ENCODE data around the gene TM7SF2. TPM values are rescaled to one million over a fixed set of nuclear protein-coding genes. Genes with fewer than 3 reads are reported as not detected.
"Not testable (repeated sequence)": the region's sequence is repeated elsewhere in the genome, so short reads cannot be mapped to it uniquely, and the experiment has no call there.

TM7SF2 gene
- total RNA-seq, 2 donors from 2014 or later, result 97.9 to 108 TPM

GRCh38 chr11:65148657-65149056 lies 37.0 kb downstream of the TM7SF2 start:
- H3K9ac ChIP-seq (ENCODE audit: extremely low read depth, low read length, poor library complexity, severe bottlenecking), result no peak overlapping the region
- no peaks in the 10 kb centered on the region for H3K27me3 ChIP-seq (ENCODE audit: control insufficient read depth, insufficient read depth, low read length, poor library complexity, severe bottlenecking)
- DNase-seq, result peak; percentile 33
- Mint-ChIP-seq H3K27me3 (ENCODE audit: insufficient read depth) (peaks cover 36% of the 10 kb centered on the region), H3K27ac (no peak overlapping the region), H3K9me3 (peaks cover 12% of the 10 kb centered on the region), H3K4me1 (no peaks in the 10 kb centered on the region), H3K36me3 (ENCODE audit: low read depth) (no peaks in the 10 kb centered on the region), H3K4me3 (no peak overlapping the region)
- H3K4me3 ChIP-seq (ENCODE audit: low read length), result no peak overlapping the region
- no peaks in the 10 kb centered on the region for H3K36me3 ChIP-seq (ENCODE audit: control insufficient read depth, insufficient read depth, low read length)
- TF ChIP-seq CTCF (conservative IDR thresholded peaks at IDR 0.05), result no peak
- H3K4me1 ChIP-seq (ENCODE audit: control insufficient read depth, insufficient read depth, low read length), result no peaks in the 10 kb centered on the region
- no peak overlapping the region for H3K27ac ChIP-seq (ENCODE audit: low read depth, low read length)
- peaks cover 15% of the 10 kb centered on the region for H3K9me3 ChIP-seq (ENCODE audit: control insufficient read depth, low read length)
- WGBS, 2 experiments (ENCODE audit: insufficient coverage in 1 of 2, insufficient read length in 1 of 2), result 62 to 85% methylated on average over 2 to 5 of the region's 5 CpGs

GRCh38 chr11:65150131-65150508 lies 38.4 kb downstream of the TM7SF2 start:
- Mint-ChIP-seq H3K9me3 (peaks cover 12% of the 10 kb centered on the region), H3K27me3 (ENCODE audit: insufficient read depth) (peaks cover 31% of the 10 kb centered on the region)
- not testable (repeated sequence) for H3K27ac ChIP-seq (ENCODE audit: low read depth, low read length); H3K36me3 Mint-ChIP-seq (ENCODE audit: low read depth); H3K4me3 Mint-ChIP-seq; H3K9ac ChIP-seq (ENCODE audit: extremely low read depth, low read length, poor library complexity, severe bottlenecking); H3K27ac Mint-ChIP-seq; H3K4me1 ChIP-seq (ENCODE audit: control insufficient read depth, insufficient read depth, low read length); H3K4me1 Mint-ChIP-seq; H3K36me3 ChIP-seq (ENCODE audit: control insufficient read depth, insufficient read depth, low read length); H3K27me3 ChIP-seq (ENCODE audit: control insufficient read depth, insufficient read depth, low read length, poor library complexity, severe bottlenecking); H3K4me3 ChIP-seq (ENCODE audit: low read length)
- peak; percentile 14 for DNase-seq
- H3K9me3 ChIP-seq (ENCODE audit: control insufficient read depth, low read length), result peaks cover 15% of the 10 kb centered on the region
- WGBS, 2 experiments (ENCODE audit: insufficient coverage in 1 of 2, insufficient read length in 1 of 2), result 90 to 93% methylated on average over 8 to 10 of the region's 10 CpGs

GRCh38 chr11:65150509-65151299 lies 39.0 kb downstream of the TM7SF2 start:
- Histone ChIP-seq H3K27ac (ENCODE audit: low read depth, low read length) (no peak overlapping the region), H3K4me3 (ENCODE audit: low read length) (no peak overlapping the region), H3K27me3 (ENCODE audit: control insufficient read depth, insufficient read depth, low read length, poor library complexity, severe bottlenecking) (no peaks in the 10 kb centered on the region), H3K9ac (ENCODE audit: extremely low read depth, low read length, poor library complexity, severe bottlenecking) (no peak overlapping the region), H3K4me1 (ENCODE audit: control insufficient read depth, insufficient read depth, low read length) (no peaks in the 10 kb centered on the region), H3K36me3 (ENCODE audit: control insufficient read depth, insufficient read depth, low read length) (no peaks in the 10 kb centered on the region), H3K9me3 (ENCODE audit: control insufficient read depth, low read length) (peaks cover 15% of the 10 kb centered on the region)
- H3K4me3 Mint-ChIP-seq, result no peak overlapping the region
- DNase-seq, result peak; percentile 66
- no peaks in the 10 kb centered on the region for H3K4me1 Mint-ChIP-seq
- H3K27me3 Mint-ChIP-seq (ENCODE audit: insufficient read depth), result peaks cover 27% of the 10 kb centered on the region
- no peak for TF ChIP-seq CTCF (conservative IDR thresholded peaks at IDR 0.05)
- peaks cover 12% of the 10 kb centered on the region for H3K9me3 Mint-ChIP-seq
- H3K36me3 Mint-ChIP-seq (ENCODE audit: low read depth), result no peaks in the 10 kb centered on the region
- 82 to 83% methylated on average over 8 to 12 of the region's 12 CpGs for WGBS, 2 experiments (ENCODE audit: insufficient coverage in 1 of 2, insufficient read length in 1 of 2)
- no peak overlapping the region for H3K27ac Mint-ChIP-seq
